GM13977 (cell line): ENCODE measurements around the gene MARCHF4.

ENCODE experiments used
- DNase-seq: peaks from one replicate; pipeline ENCODE4 v3.0.0; 2012; ENCODE audit warnings: low spot score
- CTCF ChIP-seq: IDR thresholded peaks from 2 replicates; pipeline ENCODE4 v1.5.1; 2012; ENCODE audit warnings: mild to moderate bottlenecking, control low read depth; ENCODE audit not compliant: insufficient read depth; ENCODE audit errors: extremely low read depth, missing control alignments
- in situ Hi-C: fragments of 300-500 bp; cut with MboI; formaldehyde crosslinking; loops from one replicate; pipeline ENCODE4 v1.12.0; 2022; ENCODE audit warnings: low sequenced_read_pairs, low pct_unique_long_range_greater_than_20kb, mixed read lengths, inconsistent platforms; ENCODE audit not compliant: unreplicated experiment

MARCHF4 gene

GRCh38 chr2:216352653-216353270 is 19.5 kb downstream of the MARCHF4 start:
- TF ChIP-seq CTCF = no peak
- in situ Hi-C loops = no loop called here
- DNase-seq = no peak

GRCh38 chr2:216351172-216351925 is 20.9 kb downstream of the MARCHF4 start:
- TF ChIP-seq CTCF = no peak
- in situ Hi-C loops = no loop called here
- no peak for DNase-seq

GRCh38 chr2:216350214-216350791 is 22.0 kb downstream of the MARCHF4 start:
- TF ChIP-seq CTCF = no peak
- in situ Hi-C loops = no loop called here
- no peak for DNase-seq

GRCh38 chr2:216349366-216349765 is 22.9 kb downstream of the MARCHF4 start:
- in situ Hi-C loops = no loop called here
- TF ChIP-seq CTCF = no peak
- DNase-seq = no peak

- in situ Hi-C loops = no loop called here
- DNase-seq = no peak
- no peak for TF ChIP-seq CTCF
Observed at GRCh38 chr2:216348756-216349308, 23.5 kb downstream of the MARCHF4 start.

GRCh38 chr2:216346781-216347180 is 25.5 kb downstream of the MARCHF4 start:
- no peak for DNase-seq
- in situ Hi-C loops = no loop called here
- no peak for TF ChIP-seq CTCF
